RKO (cell line): Measurements from ENCODE around the gene PCYT2.
A peak's percentile ranks its signal among the peaks of the same experiment; 100 is the strongest.

Experiments used
- DNase-seq: peaks from one replicate; pipeline ENCODE4 v3.0.0-alpha.2; 2016; ENCODE audit warnings: low spot score

PCYT2 gene

GRCh38 chr17:81942167-81942553 is 31.0 kb upstream of the PCYT2 start:
- no peak for DNase-seq

DNA sequence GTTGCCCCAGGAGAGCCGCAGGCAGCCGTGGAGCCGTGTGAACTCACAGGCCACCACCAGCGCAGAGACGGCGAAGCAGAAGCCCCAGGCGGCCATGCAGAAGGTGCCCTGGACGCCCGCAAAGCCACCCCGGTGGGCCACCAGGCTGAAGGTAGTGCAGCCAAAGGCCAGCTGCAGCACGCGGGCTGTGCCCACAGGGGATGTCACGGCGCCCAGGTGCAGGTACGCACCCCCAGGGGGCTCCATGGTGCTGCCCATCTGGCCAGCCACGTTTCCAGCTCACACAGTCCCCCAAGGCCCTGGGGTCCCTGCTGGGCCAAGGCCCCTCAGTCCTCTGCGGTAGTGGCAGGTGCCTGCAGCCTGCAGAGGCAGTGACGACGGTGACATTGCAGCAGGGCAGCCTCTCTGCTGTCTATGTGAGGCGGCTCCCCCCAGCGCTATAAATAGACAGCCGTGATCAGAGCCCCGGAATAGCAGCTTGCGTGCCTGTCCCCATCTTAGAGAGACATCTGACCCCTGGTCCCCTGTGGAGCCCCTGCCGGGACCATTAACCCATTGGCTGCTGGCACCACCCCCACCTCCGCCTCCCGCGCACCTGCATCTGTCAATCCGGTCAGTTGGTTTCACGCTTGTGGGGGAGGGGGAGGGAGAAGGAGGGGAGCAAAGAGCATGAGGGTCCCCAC is 30.4 kb upstream of the PCYT2 start:
- no peak for DNase-seq

- no peak for DNase-seq
Observed at GRCh38 chr17:81940538-81941483, 29.6 kb upstream of the PCYT2 start.

- no peak for DNase-seq
Observed at GRCh38 chr17:81939881-81940385, 28.7 kb upstream of the PCYT2 start.

DNA sequence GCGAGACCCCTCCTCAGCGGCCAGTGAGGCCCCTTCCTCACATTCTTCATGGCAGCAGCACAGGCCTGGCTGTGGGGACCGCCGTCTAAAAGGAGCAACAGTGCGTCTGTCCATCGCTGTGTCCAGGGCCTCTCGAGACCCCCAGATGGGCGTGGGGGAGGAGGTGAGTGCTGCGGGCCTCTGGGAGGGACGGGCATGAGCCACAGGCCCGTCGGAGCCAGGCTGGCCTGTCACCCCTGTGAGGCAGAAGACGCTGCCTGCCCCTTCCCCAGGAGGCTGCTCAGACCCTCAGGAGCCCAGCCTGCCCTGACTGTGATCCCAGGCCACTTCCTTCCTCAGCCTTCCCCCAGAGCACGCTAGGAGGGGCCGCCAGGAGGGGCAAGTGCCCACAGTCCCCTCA is 28.0 kb upstream of the PCYT2 start:
- no peak for DNase-seq

GRCh38 chr17:81935709-81936084 is 24.5 kb upstream of the PCYT2 start:
- DNase-seq = no peak

GRCh38 chr17:81934850-81935708 is 23.9 kb upstream of the PCYT2 start:
- no peak for DNase-seq

- DNase-seq = no peak
Observed at GRCh38 chr17:81934098-81934757, 23.0 kb upstream of the PCYT2 start.

DNA sequence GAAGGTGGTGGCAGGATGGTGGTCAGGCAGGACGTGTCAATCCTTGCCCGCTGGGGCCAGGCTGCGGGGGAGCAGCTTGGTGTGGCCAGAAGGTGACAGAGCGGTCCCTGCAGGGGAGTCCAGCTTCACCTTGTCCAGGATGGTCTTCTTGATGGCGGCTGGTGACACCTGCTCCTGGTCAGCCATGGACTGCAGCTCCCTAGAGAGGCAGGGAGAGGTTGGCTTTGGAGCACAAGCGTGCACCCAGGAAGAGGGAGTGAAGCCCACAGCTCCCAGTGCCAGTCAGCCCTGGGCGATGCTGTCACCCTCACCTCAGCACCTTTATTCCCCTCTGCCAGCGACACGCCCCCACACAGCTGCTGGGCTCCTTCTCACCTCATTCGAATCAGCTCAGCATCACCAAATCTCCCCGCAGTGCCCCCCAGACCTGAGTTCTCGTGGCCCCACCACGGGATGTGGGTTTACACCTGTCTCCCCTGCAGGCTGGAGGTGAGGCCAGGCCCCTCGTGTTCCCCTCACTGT is 22.0 kb upstream of the PCYT2 start:
- DNase-seq = no peak

GRCh38 chr17:81932333-81932983 is 21.3 kb upstream of the PCYT2 start:
- DNase-seq = no peak

DNA sequence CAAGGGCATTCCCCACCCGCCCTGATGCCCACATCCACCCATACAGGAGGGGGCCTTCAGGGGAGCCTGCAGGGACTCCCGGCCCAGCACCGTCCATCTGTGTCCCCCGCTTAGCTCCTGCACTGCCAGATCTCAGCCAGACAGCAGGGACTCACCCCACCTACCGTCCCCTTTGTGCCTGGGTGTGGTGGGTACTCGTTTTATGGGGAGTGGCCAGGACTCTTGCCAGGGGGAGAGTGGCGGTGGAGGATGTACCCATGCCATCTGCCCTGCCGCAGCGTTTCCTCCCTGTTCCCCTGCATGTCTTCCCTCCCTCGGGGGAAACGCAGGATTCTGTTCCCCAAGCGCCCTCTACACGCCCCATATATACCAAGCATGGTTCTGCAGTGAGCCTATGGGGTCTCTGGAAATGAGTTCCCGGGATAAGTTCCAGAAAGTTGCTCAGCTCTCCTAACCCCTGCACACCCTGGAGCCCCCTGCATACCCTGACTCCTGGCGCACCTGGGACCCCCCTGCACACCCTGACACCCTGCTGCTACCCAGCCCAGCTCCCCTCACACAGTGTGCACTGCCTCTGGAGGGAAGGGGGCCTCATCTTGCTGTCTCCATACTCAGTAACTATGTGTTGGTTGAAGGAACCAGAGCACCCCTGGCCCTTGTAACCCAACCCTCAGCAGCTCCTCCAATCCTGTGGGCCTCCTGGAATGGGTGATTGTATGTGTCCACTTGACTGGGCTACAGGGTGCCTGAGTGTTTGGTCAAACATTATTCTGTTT is 20.5 kb upstream of the PCYT2 start:
- peak; percentile 37 for DNase-seq

- DNase-seq = no peak
Observed at GRCh38 chr17:81931189-81931556, 20.0 kb upstream of the PCYT2 start.

DNA sequence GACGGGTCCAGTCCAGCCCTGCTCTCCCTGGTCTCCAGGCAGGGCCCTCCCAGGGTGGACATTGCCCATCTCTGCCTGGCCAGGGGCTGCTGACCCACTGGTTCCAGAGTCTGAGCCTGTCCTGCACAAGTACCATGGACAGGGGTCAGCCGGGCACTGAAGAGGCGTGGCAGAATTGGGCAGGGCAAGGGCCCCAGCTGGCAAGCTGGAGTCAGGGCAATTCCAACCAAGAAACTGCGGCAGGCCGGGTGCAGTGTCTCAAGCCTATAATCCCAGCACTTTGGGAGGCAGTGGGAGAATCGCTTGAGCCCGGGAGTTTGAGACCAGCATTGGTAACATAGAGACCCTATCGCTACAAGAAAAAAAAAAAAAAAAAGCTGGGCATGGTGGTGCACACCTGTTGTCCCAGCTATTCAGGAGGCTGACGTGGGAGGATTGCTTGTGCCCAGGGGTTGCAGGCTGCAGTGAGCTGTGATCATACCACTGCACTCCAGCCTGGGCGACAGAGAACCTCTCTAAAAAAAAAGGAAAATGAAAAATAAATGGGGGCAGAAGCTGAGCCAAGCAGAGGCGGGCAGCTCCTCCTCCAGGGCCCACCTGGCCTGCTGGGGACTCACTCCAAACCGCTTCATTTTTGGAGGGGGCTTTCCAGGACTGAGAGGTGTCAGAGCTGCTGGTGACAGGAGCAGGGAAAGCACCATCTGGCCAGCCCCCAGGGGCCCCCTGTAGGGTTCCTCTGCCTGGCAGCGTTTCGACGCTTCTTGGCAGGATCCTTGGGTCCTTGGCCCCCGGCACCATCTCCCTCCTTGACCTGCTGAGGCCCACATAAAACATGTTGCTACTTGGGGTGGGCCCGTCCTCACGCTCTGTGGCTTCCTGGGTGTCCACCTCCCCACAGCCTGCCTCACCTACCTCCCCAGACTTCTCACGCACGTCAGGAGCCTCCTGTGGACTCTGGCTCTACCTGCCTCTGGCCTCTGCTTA is 19.2 kb upstream of the PCYT2 start:
- no peak for DNase-seq

- DNase-seq = no peak
Observed at GRCh38 chr17:81929253-81930141, 18.3 kb upstream of the PCYT2 start.

DNA sequence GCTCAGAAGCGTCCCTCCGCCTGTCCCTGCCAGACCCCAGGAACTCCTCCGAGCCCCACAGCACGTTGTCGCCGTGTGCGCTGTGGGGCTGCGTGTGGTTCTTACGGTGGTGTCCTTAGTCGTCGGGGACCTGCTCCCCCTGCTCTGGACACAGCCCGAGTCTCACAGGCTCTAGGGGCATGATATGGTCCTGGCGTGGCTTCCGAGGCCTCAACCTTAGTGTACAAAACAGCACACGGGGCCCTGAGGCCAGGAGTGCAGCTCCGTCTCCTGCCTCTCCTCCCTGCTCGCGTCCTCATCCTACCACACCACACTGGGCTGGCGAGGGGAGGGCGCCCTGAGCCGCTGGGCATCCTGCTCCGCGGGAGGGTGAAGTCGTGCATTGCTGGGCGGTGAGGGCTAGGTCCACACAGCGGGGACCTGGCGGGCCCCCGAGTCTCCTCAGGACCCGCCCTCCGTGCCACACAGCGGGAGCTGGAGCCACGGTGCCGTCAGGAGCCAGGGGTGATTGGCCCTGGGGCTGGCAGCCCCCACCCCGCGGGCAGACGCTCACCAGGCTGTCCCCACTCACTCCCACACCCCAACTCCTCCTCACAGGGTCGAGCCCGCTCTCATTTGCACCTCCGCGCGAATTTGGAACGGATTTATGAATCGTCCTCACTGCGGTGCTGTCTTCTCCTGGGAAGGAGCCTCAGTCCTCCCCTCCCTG is 17.5 kb upstream of the PCYT2 start:
- peak; percentile 43 for DNase-seq

DNA sequence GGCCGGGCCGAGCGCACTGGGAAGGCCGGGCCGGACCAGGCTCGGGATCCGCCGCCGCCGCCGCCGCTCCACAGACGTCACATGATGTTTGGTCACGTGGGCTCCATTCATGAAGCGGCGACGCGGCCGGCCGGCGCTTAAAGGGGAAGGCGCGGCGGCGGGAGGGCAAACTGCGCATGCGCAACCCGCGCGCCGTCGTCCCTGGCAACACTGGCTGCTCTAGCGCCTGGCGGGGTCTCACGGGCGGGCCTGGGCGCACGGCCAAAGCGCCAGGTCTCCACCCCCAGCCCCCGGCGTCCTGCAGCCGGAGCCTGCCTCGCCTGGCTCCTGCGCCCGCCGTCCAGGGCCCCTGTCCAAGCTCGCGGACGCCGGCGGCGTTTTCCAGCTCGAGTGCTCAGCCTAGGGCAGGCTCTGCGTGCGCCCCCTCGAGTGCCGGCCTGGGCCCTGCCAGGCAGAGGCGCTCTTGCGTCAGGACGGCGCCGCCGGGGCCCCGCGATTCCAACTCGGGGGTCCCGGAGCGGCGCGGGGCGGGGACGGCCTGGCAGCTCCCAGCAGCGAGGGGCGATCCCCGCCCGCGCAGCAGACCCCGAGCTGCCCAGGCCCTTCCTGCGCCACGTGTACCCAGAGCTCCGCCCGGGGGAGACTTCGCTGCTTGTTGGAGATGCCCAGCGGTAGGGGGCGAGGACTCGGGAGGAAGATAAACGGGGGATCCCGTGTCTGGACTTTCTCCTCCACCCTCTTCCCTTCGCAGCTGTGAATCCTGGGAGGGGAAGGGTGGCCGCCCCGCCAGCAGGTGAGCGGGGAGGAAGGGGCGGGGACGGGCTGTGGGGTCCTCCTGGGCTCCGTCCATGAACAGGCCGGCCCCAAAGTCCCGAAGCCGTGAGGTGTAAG is 16.7 kb upstream of the PCYT2 start, which contains the start of gene MAFG:
Gene MAFG, minus strand, starts transcription at position 83 of the 891 bp plus-strand sequence. CDS start 4,550 bp downstream, outside the sequence.
- DNase-seq = peak; percentile 93
